ENCODE measurements around the gene CAMK2B.
A peak's percentile ranks its signal among the peaks of the same experiment; 100 is the strongest.

Gene CAMK2B

DNA sequence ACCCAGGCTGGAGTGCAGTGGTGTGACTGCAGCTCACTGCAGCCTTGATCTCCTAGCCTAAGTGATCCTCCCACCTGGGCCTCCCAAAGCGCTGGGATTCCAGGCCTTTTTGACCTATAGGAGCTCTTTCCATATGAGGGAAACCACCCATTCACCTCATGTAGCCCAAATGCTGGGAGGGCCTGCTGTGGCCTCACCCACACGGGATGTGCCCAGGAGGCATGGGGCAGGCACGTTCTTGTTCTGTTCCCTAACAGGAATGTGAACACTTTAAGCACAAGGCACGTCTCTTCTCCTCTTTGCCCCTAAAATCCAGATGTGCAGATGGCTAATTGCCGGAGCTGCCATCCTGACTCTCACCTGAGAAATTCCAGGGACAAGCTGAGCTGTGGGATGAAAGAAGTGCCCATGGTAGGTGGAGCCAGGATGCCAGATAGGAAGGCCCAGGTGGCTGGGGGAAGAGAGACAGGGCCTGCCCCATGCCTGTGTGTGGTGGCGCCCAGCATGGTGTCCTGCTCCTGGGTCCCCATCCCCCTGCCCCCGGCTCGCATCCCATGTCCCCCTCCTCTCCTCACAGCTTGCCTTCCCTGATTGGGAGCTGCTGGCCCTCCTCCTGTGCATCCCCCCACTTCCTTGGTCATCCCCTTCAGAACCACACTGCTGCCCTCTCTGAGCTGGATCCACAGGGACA is 17.3 kb downstream of the CAMK2B start:
- TF ChIP-seq, protein P1, sequence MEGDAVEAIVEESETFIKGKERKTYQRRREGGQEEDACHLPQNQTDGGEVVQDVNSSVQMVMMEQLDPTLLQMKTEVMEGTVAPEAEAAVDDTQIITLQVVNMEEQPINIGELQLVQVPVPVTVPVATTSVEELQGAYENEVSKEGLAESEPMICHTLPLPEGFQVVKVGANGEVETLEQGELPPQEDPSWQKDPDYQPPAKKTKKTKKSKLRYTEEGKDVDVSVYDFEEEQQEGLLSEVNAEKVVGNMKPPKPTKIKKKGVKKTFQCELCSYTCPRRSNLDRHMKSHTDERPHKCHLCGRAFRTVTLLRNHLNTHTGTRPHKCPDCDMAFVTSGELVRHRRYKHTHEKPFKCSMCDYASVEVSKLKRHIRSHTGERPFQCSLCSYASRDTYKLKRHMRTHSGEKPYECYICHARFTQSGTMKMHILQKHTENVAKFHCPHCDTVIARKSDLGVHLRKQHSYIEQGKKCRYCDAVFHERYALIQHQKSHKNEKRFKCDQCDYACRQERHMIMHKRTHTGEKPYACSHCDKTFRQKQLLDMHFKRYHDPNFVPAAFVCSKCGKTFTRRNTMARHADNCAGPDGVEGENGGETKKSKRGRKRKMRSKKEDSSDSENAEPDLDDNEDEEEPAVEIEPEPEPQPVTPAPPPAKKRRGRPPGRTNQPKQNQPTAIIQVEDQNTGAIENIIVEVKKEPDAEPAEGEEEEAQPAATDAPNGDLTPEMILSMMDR (IDR thresholded peaks at IDR 0.05; ENCODE audit: borderline replicate concordance, control extremely low read depth, extremely low read depth, insufficient read depth, missing control alignments): no peak
- peak; percentile 31 for DNase-seq (ENCODE audit: low spot score)
- in situ Hi-C loops (cut with MboI; ENCODE audit: low sequenced_read_pairs, unreplicated experiment): no loop called here

DNA sequence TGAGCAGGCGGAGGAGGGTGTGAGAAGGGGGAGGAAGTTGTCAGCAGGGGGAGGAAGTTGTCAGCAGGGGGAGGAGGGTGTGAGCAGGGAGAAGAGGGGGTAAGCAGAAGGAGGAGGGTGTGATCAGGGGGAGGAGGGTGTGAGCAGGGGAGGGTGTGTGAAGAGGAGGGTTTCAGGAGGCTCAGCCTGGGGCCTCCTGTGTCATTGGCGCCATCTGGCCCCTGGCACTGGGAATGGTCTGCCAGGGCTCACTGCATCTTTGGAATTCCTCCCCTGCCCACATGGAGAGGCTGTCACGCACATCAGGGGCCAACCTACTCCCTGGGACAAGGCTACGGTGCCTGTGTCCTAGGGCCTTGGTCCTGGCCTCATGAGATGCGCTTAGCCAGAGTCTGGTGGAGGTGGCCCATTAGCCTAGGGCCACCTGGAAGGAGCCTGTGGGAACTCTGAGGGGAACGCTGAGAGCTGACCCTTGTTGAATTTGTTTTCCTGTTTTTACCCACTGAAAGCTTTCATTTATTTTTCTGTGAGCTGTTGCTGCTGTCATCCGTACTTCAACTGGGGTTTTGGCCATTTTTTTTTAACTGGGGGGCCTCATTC is 18.0 kb downstream of the CAMK2B start:
- peak; percentile 72 for DNase-seq (ENCODE audit: low spot score)
- TF ChIP-seq, protein P1 (IDR thresholded peaks at IDR 0.05; ENCODE audit: borderline replicate concordance, control extremely low read depth, extremely low read depth, insufficient read depth, missing control alignments): peak; percentile 24
- in situ Hi-C loops (cut with MboI; ENCODE audit: low sequenced_read_pairs, unreplicated experiment): no loop called here

DNA sequence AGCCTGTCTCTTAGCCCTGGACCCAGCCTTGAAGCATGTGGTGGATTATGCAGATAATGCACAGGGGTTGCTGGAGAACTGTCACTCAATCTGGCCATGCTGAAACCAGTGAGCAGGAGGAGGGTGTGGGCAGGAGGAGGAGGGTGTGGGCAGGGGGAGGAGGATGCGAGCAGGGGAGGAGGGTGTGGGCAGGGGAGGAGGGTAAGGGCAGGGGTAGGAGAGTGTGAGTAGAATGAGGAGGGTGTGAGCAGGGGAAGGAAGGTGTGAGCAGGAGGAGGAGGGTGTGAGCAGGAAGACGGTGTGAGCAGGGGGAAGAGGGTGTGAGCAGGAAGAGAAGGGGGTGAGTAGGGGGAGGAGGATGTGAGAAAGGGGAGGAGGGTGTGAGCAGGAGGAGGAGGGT is 18.8 kb downstream of the CAMK2B start:
- in situ Hi-C loops (cut with MboI; ENCODE audit: low sequenced_read_pairs, unreplicated experiment): no loop called here
- TF ChIP-seq, protein P1 (IDR thresholded peaks at IDR 0.05; ENCODE audit: borderline replicate concordance, control extremely low read depth, extremely low read depth, insufficient read depth, missing control alignments): no peak
- peak; percentile 51 for DNase-seq (ENCODE audit: low spot score)

DNA sequence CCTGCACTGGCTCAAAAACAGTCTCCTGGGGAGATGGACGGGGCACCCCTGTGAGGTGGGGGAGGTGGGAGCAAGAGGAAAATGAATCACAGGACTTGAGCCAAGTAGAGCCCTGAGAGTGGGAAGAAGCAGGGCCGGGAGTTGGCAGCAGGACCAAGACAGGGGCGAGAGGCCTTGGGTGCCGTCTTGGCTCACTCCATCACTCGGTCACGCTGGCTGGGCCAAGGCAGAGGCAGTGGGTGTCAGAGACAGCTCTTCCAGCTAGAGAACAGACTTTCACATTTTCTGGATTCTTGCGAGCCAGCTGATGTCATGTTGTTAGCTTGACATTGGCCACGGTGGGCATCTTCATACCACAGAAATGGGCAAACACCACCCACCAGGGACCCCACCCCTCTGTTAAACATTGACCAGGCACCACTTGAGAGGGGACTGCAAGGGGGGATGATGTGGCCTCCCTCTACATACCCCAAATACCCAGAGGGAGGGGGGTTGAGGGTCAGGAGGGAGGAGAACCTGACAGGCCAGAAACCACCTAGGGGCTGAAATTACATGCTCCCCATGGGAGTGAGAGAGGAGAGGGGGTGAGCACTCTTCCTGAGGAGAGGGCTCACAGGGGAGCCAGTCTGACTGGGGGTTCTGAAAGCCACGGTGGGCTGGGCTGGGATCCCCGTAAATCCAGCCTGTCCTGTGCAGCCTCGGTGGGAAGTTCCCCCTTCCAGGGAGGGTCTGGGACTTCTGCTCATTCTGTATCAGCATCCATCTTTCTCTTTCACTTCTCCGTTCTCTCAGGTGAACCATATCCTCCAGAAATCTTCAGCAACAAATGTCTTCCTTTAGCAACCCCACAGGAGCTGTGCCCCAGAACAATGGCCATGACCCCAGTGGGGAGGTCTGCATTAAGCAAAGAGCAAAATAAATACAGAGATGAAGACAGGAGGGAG is 19.6 kb downstream of the CAMK2B start:
- in situ Hi-C loops (cut with MboI; ENCODE audit: low sequenced_read_pairs, unreplicated experiment): no loop called here
- DNase-seq (ENCODE audit: low spot score): peak; percentile 44
- TF ChIP-seq, protein P1 (IDR thresholded peaks at IDR 0.05; ENCODE audit: borderline replicate concordance, control extremely low read depth, extremely low read depth, insufficient read depth, missing control alignments): no peak

DNA sequence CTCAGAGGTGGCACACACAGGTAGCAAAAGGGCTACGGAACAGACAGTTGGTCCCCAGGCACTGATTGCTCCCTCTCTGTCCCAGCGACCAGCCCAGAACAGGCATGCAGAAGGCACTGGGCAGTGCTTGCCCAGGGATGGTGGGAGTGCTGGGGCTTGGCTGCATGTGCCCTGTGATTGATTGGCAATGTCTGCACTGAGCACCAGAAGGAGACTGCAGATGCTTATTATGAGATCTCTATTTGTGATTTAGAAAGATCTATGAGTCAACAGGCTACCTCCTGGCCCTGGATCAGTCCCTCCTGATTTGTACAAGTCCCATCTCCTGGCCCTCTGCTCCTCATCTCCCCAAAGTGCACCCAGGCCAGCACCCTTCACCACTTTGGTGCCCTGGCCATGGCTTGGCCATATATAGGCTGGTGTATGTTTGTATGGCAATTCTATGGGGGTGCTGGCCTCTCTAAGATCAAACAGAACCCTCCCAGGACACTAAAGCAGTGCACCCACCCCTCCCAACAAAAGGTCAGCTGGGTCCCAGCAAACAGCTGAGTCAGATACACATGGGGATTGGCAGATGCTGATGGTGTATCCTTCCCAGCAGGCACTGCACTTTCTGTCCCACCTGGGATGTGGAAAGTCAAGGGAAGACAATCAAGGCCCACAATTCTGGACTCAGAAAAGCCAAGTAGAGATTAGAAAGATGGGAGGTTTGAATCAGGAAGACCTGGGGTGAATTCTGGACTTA is 30.9 kb downstream of the CAMK2B start:
- no peak for DNase-seq (ENCODE audit: low spot score)
- TF ChIP-seq, protein P1 (IDR thresholded peaks at IDR 0.05; ENCODE audit: borderline replicate concordance, control extremely low read depth, extremely low read depth, insufficient read depth, missing control alignments): no peak
- in situ Hi-C loops (cut with MboI; ENCODE audit: low sequenced_read_pairs, unreplicated experiment): no loop called here
